Nucleus accumbens (tissue), 56 donors: ENCODE results near the gene BDH1.
A peak's percentile ranks its signal among the peaks of the same experiment; 100 is the strongest.
"Not testable (repeated sequence)": the region's sequence is repeated elsewhere in the genome, so short reads cannot be mapped to it uniquely, and the experiment has no call there.

Experiments
- DNase-seq, 56 donors: peaks; one replicate each; lab custom pipeline; 2025; lab: John Stamatoyannopoulos, UW

Gene BDH1

DNA sequence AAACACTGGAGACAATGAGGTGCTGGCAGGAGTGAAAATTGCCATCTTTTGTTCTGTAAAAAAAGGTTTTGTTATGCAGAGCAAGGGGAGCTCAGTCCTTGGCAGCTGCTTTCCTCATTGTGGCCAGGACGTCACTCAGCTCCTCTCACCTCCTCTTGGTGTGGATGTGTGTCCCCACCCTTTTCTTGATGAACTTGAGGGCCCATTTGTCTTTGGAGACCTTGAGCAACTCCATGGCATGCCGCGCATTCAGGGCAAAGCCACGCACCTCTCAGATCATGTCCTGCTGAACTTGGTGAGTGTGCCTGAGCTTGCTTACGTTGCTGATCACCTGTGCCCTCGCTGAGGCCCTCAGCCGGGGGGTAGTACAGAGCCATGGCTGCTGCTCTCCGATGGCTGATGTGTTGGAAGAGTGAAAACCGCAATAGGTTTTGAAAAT is 24.5 kb upstream of the BDH1 start:
- DNase-seq, result no peak

DNA sequence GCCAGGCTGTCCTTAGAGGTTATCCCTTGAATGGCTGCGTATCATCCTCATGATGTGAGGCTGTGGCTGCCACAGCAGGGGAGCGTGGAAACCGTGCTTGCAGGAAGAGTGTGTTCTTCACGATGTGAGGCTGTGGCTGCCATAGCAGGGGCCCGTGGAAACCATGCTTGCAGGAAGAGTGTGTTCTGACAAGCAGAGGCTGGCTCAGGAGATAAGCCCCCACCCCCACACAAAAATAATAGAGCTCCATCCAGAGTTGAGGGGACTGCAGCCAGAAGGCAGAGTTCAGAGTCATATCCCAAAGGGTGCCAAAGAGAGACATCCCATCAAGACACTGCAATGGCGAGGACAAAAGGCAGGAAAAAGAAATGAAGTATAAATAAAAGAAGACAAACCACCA is 22.6 kb upstream of the BDH1 start:
- DNase-seq, result no peak

DNA sequence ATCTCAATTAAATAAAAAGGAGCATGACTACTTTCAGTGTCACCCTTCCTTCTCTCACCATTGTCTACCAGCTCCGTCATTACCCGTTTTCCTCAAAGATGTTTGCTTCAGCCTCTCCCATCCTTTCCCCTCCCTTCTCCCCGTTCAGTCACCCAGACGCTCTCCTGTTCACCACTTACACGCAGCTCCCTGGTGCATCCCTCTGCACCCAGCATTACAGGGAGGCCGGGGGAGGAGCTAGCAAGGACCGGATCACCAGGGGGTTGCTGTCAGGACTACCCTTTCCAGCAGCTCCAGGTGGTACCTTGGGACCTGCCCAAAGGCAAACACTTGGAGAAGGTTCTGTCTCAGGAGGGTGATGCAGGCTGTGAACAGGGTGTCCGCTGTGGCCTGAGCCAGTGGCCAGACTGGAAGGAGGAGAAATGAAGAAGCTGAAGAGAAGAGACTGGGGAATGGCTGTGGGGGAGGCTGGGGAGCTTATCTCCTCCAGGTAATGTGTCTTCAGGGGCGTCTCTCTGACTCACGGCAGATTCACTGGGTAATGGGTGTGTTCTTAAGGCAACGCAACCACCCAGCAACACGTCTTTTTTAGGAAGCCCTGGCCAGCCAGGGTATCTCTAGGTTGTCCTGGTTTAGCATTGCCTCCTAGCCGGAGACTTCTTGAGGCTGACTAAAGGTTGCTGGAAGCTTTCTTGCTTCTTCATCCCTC is 21.8 kb upstream of the BDH1 start:
- DNase-seq, result peak in 19 of 56 donors; percentile 11 to 63 (median 44)

DNA sequence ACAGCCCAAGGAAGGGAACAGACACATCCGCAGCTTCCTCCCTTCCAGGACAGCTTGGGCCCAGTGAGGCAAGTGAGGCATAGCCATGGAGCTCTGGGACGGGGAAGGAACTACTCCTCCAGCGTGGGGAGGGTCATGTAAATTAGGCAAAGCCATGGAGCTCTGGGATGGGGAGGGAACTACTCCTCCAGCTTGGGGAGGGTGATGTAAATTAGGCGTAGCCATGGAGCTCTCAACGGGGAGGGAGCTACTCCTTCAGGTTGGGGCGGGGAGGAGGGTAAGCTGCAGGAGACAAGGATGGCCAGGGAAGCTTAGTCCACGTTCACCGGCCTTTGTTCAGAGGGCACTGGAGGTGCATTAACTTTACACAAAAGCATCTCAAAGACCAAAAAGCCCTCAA is 21.1 kb upstream of the BDH1 start:
- DNase-seq, result peak in 6 of 56 donors; percentile 6 to 64 (median 42)

DNA sequence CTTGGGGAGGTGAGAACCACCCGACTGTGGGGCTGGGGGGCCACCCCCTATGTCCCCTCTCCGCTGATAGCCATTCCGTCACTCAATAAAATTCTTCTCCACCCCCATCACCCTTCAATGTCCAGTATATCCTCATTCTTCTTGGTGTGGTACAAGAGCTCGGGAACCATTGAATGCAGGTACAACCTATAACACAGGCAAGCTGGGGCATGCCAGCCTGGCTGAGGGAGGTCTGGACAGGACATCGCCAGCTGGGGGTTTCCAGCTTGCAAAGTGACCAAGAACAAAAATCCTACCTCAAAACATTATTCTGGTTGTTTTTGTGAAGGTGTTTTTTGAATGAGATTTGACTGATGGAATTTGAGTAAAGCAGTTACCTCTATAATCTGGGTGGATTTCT is 19.6 kb upstream of the BDH1 start:
- no peak for DNase-seq

DNA sequence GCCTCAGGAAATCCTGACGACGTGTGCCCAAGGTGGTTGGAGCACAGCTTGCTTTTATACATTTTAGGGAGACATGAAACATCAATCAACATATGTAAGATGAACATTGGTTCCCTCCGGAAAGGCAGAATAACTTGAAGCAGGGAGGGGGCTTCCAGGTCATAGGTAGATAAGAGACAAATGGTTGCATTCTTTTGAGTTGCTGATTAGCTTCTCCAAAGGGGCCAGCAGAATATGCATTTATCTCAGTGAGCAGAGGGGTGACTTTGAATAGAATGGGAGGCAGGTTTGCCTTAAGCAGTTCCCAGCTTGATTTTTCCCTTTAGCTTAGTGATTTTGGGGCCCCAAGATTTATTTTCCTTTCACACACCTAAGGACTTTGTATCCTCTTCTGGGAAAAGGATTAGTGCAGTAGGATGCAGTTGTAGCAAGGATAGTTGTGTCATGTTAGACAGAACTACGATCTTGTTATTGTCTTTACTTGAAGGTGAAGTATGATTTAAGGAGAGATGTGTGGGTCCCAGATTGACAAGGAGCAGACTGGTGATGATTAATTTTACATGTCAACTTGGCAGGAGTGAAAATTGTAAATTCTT is 18.7 kb upstream of the BDH1 start:
- DNase-seq, result not testable (repeated sequence)

DNA sequence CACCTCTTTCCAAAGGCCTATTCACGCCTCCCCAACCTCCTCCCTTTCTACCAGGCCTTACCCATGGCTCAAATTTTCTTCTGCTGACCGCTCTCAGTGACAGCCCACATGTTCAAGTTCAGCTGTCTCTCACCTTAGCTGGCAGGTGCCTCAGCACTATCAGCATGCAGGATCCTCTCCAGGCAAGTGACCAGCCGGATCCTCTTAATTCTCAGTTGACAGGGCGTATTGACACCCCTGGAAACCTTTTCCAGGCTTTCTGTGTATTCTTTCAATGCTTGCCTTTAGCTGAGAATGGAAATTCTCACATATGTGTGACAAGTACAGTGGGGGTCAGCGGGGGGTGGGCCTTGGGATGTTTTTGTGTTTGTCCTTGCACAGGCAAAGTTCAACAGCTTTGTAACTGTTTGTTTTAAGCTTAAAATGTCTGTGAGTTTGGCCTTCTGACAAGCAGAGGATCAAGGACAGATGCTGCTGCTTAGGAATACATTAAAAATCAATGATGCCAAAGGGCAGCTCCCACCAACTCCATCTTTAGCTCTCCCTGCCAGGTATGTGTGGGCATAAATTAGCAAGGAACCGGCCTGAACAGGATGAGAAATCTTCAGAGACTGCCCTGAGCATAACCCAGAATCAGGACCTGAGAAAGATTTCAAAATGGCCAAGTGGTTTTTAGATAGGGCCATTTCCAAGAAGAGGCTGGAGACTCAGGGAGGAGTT is 17.4 kb upstream of the BDH1 start:
- DNase-seq, result no peak

DNA sequence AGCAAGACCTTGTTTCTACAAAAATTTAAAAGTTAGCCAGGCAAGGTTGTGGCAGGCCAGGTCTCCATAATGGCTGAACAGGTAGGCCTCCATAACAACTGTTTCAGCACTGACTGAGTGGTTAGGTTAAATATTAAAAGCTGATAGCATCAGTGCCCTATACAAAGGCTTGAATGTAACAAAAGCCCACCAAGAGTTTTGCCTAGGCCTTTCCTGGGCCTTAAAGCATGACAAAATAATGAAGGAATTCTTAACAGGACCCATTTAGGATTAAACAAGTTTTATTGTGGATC is 16.1 kb upstream of the BDH1 start:
- DNase-seq, result not testable (repeated sequence)

DNA sequence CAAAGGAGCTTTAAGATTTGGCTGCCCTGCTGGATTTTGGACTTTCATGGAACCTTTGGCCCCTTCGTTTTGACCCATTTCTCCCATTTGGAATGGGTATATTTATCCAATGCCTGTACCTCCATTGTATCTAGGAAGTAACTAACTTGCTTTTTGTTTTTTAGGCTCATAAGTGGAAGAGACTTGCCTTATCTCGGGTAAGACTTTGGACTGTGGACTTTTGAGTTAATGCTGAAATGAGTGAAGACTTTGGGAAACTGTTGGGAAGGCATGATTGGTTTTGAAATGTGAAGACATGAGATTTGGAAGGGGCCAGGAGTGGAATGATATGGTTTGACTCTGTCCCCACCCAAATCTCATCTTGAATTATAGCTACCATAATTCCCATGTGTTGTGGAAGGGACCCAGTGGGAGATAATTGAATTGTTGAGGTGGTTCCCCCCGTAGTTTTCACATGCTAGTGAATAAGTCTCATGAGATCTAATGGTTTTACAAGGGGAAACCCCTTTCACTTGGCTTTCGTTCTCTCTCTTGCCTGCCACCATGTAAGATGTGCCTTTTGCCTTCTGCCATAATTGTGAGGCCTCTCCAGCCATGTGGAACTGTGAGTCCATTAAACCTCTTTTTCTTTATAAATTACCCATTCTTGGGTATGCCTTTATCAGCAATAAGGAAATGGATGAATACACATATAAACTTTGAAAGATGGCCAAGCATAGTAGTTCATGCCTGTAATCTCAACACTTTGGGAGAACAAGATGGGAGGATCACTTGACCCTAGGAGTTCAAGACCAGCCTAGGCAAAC is 15.5 kb upstream of the BDH1 start:
- not testable (repeated sequence) for DNase-seq

DNA sequence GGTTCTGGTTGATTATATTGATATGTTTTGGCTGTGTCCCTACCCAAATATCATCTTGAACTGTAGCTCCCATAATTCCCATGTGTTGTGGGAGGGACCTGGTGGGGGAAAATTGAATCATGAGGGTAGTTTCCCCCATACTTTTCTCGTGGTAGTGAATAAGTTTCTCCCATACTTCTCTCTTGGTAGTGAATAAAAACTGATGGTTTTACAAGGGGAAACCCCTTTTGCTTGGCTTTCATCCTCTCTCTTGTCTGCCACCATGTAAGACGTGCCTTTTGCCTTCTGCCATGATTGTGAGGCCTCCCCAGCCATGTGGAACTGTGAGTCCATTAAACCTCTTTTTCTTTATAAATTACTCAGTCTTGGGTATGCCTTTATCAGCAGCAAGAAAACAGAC is 13.7 kb upstream of the BDH1 start:
- not testable (repeated sequence) for DNase-seq

DNA sequence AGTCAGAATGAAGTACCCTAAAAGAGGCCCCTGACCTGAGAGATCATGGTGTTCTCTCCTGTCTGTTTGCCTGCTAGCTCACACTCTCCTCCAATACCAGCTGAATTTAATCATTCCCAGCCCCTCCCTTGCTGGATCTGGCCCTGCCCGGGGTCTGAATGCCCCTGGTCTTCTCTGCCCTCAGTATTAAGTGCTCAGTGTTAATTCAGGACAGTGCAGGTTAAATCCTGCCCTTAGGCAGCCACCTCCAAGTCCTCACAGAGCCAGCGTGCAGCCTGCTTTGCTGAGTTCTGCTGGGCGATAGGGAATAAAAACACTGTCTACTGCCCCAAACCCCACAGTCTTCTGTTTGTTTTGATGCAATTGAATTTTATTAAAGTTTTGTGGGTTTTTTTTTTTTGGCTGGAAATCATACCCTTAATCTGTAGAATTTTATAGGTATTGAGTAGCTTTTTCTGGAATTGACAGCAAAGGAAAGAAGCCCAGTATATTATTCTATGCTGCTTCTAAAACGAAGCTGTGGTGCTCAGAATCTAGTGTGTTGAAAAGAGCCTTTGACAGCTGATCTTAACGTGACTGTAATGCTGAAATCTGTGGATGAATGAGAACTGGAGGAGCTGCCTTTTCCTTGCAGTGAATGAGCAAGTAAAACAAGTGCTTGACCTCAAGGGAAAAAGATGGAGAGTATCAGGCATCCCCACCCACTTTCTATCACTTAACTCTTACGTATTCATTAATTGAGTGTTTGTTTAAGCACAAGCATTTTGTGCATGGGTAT is 12.3 kb upstream of the BDH1 start:
- peak in 9 of 56 donors; percentile 10 to 50 (median 13) for DNase-seq

DNA sequence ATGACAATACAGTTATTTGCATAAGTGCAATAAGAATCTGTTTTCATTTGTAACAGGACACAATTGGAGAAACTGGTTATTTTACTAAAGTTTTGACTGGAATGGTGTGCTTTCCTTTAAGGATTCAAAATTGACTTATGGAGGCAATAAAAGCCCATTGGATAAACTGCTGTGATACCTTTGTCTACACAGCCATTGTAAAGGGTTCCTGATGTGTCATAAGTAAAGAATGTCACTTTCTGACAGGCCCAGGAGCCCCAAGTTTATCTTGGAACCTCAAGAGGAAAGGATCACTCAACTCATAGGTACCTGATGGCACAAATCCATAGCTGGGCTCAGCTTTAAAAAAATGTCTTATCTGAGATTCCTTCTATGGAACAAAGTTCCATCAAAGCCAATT is 10.4 kb upstream of the BDH1 start:
- not testable (repeated sequence) for DNase-seq

DNA sequence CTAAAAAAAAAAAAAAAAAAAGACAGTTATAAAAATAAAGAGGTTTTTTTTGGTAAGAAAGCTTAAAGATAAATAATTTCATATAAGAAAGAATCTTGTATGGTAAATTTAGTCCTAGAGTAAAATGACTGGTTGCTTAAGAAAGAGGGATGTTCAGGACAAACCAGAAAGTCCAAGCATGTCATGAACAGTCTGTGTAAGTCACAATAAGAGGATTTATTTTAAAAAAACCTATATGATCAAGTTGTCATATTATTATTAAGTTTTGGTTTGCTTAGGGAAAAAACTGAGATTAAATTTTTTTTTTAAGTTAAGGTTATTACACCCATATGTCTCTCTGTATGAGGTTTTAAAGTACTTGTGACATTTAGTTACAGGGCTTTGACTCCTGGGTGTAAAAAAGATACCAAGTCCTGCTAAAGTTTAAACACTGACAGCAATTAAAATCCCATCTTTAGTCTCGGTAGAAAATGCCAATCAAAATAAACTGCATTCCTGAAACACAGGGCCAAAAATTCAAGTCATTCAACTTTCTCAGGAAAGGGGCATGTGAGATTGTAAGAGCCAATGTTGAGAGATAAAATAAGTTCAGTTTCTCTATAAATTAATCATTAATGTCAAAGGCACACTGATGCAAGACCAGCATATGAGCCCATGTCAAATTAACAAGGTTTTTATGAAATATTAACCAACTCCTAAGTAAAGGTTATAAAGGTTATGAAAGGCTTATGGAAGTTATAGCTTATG is 8.5 kb upstream of the BDH1 start:
- DNase-seq, result no peak

DNA sequence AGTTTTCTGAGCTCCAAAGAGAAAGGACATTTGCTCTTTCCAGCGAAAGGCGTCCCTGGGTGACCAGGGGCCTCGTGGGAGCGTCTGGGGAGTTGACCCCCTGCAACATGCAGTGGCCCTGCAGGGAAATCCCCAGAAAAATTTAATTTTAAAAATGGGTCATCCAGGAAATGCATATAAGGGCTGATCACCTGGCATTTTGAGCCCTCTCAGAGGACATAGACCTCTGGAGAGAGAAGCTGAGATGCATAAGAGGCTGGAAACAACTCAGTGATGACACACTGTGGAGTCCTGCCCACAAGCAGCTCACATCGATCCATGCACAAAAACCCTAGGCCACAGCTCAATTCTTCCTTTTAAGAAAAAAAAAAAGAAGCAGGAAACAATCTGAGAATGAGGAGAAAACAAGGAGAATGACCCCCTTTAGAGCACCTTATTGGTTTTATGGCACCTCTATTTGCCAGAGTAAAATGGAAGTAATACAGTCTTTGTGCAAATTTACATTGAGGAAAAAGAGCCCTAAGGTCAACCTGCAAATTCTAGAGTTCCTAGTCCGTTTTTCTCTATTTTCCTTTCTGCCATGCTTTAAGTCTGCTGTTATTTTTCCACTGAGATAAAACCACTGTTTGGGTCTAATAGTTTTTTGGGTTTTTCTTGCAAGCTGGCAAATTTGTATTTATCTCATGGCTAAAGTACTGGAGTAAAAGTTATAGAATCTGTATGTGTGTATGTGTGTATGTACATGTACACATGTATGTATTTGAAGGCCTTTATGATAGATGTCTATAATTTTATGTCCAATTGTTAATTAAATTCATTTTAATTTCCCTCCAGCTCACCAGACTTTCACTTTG is 6.9 kb upstream of the BDH1 start:
- no peak for DNase-seq

DNA sequence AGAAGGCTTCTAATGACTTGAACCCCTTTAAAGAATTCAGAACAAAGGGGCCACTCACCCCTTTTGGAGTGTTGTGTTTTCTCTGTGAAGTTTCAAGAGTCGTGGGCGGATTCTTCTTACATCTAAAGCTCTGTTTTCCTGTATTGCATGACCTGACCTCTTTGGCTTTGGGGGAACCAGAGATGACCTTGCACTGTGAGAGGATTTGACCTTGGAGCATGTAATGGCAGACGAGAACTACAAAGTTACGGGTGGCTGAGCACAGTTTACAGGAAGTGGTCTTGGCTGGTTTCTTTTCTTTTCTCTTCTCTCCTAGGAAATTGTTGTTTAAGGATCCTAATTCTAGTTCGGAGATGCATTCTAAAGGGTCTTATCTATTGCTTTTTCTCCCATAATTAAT is 6.2 kb upstream of the BDH1 start:
- DNase-seq, result no peak

DNA sequence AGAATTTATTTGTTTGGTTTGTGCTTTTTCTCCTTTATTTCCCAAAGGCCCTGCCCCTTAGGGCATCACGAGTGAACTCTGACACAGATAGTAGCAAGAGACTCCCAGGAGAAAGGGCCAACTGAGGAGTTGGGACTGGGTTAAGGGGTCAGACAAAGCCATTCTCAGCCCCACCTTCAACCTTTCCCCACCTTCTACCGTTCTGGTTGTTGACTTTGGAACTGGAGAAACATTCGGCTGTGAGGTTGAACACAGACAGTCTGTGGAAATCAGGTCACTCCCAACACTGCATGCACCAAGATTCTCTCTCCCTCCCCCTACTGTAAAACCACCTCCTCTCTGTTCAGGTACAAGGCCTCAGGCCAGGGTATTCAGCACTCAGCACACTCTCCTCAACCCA is 3.9 kb upstream of the BDH1 start:
- DNase-seq, result no peak

DNA sequence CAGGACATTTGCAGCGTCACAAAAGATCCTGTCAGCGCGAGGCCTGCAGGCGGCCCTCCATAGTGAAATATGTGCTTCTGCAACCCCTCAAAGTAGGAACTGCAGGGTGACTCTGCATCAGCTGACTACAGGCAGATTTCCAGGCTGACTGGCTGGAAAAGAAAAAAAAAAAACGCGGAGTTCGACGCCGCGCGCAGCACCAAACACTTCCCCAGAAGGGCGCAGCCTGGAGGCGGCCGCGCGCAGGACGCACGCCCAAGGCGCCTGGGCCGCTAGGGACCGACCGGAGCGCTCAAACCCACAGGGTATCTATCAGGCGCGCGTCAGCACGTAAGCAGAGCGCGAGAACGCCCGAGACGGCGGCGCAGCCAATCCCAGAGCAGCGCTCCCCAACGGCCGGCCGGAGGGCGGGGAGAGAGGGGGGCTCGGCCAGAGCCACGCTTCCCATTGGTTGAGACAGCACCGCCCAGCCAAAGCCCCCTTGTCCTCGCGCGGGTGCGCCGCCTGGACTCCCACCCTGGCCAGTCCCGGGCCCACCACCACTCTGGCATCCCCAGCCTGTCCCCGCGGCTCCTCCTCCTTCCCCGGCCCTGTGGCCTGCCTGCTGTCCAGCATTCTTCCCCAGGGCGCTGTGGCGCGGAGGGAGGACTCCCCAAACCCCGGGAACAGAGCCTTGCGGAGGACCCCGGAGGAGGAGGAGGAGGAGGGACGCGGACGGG is 1.0 kb downstream of the BDH1 start:
- peak; percentile 67 to 99 (median 96) for DNase-seq

DNA sequence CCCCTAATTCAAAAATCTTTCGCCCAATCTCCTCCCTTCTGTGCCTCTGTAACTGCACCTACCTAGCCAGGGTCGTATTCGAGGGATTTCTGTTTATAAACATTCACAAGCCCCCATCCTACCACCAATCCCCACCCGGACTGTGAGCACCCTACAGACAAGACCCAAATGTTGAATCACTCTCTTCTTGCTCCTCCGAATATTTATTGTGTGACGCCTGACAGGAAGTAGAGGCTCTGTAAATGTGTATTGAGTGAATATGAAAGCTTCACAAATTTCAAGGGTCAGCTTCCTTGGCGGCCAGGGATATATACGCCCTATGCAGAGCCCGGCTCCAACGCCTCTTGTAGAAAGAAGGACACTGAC is 1.6 kb downstream of the BDH1 start:
- DNase-seq, result peak in 1 of 56 donors; percentile 46
